Activated CD4-positive, alpha-beta T cell treated with anti-CD3 and anti-CD28 coated beads for 4 hours (primary cell): ENCODE data around the gene TDRD9.

Source experiments
- DNase-seq, 2 donors: peaks; one replicate each; pipeline ENCODE4 v3.0.0-alpha.2; 2020

The TDRD9 gene

GRCh38 chr14:104093366-104094055 is 165.3 kb downstream of the TDRD9 start:
- DNase-seq: no peak

- no peak for DNase-seq
Measured at GRCh38 chr14:104094056-104094708, 165.9 kb downstream of the TDRD9 start.

GRCh38 chr14:104094709-104095425 is 166.6 kb downstream of the TDRD9 start:
- peak; percentile 57 to 67 for DNase-seq

GRCh38 chr14:104095426-104096310 is 167.4 kb downstream of the TDRD9 start:
- DNase-seq: no peak

GRCh38 chr14:104096318-104096717 is 168.1 kb downstream of the TDRD9 start:
- no peak for DNase-seq

- DNase-seq: no peak
Measured at GRCh38 chr14:104096751-104097700, 168.8 kb downstream of the TDRD9 start.

GRCh38 chr14:104098272-104099095 is 170.2 kb downstream of the TDRD9 start:
- DNase-seq: no peak

GRCh38 chr14:104099096-104100041 is 171.1 kb downstream of the TDRD9 start:
- DNase-seq: no peak

GRCh38 chr14:104100171-104101085 is 172.2 kb downstream of the TDRD9 start:
- DNase-seq: no peak

- no peak for DNase-seq
Measured at GRCh38 chr14:104101086-104101621, 172.9 kb downstream of the TDRD9 start.

GRCh38 chr14:104101651-104102281 is 173.5 kb downstream of the TDRD9 start:
- no peak for DNase-seq
